ENCODE data around the gene TSPAN14. TPM values are rescaled to one million over a fixed set of nuclear protein-coding genes. Genes with fewer than 3 reads are reported as not detected.

The TSPAN14 gene
- total and polyA plus RNA-seq, 2 of the 13 experiments (the other 11 are each of a cell fraction or from before 2014, with no cell fraction given) = 24.1 to 80.6 TPM

DNA sequence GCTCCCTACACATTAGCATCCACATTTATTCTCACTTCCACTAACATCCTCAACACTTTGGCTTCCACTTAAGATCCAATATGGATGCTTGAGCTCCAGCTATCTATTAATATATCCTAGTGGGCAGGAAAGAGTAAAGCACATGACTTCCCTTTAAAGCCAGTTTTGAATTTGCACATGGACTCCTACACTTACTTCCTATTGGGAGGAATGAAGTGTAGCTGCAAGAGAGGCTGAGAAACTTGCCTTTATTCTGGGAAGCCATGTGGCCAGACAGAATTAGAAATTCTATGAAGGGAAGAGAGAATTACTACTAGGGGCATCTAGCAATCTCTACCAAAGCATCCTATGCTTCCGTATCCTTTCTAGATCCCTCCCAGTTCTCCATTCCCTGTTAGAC, 3.0 kb upstream of the TSPAN14 start (continued):
- TF ChIP-seq, protein P1, sequence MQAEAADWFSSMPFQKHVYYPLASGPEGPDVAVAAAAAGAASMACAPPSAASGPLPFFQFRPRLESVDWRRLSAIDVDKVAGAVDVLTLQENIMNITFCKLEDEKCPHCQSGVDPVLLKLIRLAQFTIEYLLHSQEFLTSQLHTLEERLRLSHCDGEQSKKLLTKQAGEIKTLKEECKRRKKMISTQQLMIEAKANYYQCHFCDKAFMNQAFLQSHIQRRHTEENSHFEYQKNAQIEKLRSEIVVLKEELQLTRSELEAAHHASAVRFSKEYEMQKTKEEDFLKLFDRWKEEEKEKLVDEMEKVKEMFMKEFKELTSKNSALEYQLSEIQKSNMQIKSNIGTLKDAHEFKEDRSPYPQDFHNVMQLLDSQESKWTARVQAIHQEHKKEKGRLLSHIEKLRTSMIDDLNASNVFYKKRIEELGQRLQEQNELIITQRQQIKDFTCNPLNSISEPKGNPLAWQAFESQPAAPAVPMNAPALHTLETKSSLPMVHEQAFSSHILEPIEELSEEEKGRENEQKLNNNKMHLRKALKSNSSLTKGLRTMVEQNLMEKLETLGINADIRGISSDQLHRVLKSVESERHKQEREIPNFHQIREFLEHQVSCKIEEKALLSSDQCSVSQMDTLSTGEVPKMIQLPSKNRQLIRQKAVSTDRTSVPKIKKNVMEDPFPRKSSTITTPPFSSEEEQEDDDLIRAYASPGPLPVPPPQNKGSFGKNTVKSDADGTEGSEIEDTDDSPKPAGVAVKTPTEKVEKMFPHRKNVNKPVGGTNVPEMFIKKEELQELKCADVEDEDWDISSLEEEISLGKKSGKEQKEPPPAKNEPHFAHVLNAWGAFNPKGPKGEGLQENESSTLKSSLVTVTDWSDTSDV (CRISPR knock-in tag; IDR thresholded peaks at IDR 0.05) = no peak
- TF ChIP-seq ZNF607 (CRISPR knock-in tag; IDR thresholded peaks at IDR 0.05; ENCODE audit: borderline replicate concordance) (no peak), ZNF337 (CRISPR knock-in tag; IDR thresholded peaks at IDR 0.05; ENCODE audit: borderline replicate concordance, low read depth) (no peak), SNRNP70 (IDR thresholded peaks at IDR 0.05; ENCODE audit: low read depth, low read length) (no peak)

DNA sequence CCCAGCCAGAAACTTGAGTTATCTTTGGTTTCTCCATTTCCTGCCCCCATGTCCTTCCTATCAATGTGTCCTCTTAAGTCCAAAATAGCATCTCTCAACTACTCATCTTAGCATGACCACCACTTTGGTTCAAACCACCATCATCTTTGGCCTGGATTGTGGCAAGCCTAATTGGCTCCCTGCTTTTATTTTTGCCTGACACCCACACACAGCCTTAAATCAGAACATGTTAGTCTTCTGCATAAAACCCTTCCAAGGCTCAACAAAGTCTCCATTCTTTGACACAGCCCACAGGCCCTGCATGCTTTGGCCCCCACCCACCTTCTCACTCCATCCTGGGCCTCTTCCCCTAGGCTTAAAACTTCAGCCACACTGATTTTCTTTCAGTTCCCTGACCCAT, 2.0 kb upstream of the TSPAN14 start:
- H3K4me2 ChIP-seq (ENCODE audit: low read depth, low read length) = no peak overlapping the region
- TF ChIP-seq, protein P2, sequence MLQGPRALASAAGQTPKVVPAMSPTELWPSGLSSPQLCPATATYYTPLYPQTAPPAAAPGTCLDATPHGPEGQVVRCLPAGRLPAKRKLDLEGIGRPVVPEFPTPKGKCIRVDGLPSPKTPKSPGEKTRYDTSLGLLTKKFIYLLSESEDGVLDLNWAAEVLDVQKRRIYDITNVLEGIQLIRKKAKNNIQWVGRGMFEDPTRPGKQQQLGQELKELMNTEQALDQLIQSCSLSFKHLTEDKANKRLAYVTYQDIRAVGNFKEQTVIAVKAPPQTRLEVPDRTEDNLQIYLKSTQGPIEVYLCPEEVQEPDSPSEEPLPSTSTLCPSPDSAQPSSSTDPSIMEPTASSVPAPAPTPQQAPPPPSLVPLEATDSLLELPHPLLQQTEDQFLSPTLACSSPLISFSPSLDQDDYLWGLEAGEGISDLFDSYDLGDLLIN (CRISPR knock-in tag; IDR thresholded peaks at IDR 0.05; ENCODE audit: borderline replicate concordance) = no peak
- TF ChIP-seq PITX1 (CRISPR knock-in tag; IDR thresholded peaks at IDR 0.05) (no peak), CC2D1A (CRISPR knock-in tag; IDR thresholded peaks at IDR 0.05) (no peak), ZNF468 (CRISPR knock-in tag; IDR thresholded peaks at IDR 0.05) (no peak)
- TF ChIP-seq, protein P3, sequence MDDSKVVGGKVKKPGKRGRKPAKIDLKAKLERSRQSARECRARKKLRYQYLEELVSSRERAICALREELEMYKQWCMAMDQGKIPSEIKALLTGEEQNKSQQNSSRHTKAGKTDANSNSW (CRISPR knock-in tag; IDR thresholded peaks at IDR 0.05; ENCODE audit: borderline replicate concordance) = no peak
- TF ChIP-seq, protein P4, sequence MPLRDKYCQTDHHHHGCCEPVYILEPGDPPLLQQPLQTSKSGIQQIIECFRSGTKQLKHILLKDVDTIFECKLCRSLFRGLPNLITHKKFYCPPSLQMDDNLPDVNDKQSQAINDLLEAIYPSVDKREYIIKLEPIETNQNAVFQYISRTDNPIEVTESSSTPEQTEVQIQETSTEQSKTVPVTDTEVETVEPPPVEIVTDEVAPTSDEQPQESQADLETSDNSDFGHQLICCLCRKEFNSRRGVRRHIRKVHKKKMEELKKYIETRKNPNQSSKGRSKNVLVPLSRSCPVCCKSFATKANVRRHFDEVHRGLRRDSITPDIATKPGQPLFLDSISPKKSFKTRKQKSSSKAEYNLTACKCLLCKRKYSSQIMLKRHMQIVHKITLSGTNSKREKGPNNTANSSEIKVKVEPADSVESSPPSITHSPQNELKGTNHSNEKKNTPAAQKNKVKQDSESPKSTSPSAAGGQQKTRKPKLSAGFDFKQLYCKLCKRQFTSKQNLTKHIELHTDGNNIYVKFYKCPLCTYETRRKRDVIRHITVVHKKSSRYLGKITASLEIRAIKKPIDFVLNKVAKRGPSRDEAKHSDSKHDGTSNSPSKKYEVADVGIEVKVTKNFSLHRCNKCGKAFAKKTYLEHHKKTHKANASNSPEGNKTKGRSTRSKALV (CRISPR knock-in tag; IDR thresholded peaks at IDR 0.05) = no peak
- intact Hi-C loops (cut with micrococcal nuclease; ENCODE audit: unreplicated experiment) = no loop called here

More for the DNA sequence above, 2.0 kb upstream of the TSPAN14 start:
- no peaks in the 10 kb centered on the region for H3K9me3 ChIP-seq (ENCODE audit: low read length)
- no peak overlapping the region for H3K9ac ChIP-seq (ENCODE audit: insufficient read depth, low read depth, low read length)
- H3K27ac ChIP-seq (ENCODE audit: extremely low read length, insufficient read depth, low read length) = no peak overlapping the region
- peaks cover 58% of the 10 kb centered on the region for H3K4me1 ChIP-seq (ENCODE audit: insufficient read depth, low read length)
- POLR2A ChIA-PET = interaction anchor here (1.7 to 3.3 kb wide), 2 partner anchors 48 to 53 kb away, joined by 7 to 16 read pairs; no protein-coding TSS in a partner anchor
- CTCF ChIA-PET (ENCODE audit: low intra/inter-chr PET ratio, low total read pairs) = no interaction called here
- FAIRE-seq = no peak
- H2AFZ ChIP-seq (ENCODE audit: low read length) = no peak overlapping the region
- no peaks in the 10 kb centered on the region; a peak in 1 of 5 replicates for H3K27me3 ChIP-seq (ENCODE audit: control insufficient read depth in 1 of 2, insufficient read depth in 2 of 2, low read length in 2 of 2)
- no peak for DNase-seq (ENCODE audit: low spot score)
- H3K4me3 ChIP-seq (replicated peaks in 1 of 3; ENCODE audit: insufficient read depth in 1 of 3, low read depth in 2 of 3, low read length in 3 of 3) = no peak overlapping the region
- no peak for ATAC-seq
- H3K36me3 ChIP-seq (replicated peaks in 1 of 2; ENCODE audit: control insufficient read depth in 1 of 2, insufficient read depth in 2 of 2, low read length in 2 of 2) = no peaks in the 10 kb centered on the region
- peaks cover 5% of the 10 kb centered on the region; the same call in 1 of the 2 replicates for H4K20me1 ChIP-seq (ENCODE audit: insufficient read depth, low read length)
- no TSS peak for BruUV-seq (replicated peaks)
- peaks cover 25% of the 10 kb centered on the region for H3K79me2 ChIP-seq (ENCODE audit: insufficient read depth, low read length)
- in situ Hi-C loops (cut with HindIII; ENCODE audit: extremely low pct_ligation_motif_present, low pct_unique_long_range_greater_than_20kb) = no loop called here
